Activated CD8-positive, alpha-beta T cell treated with anti-CD3 and anti-CD28 coated beads for 36 hours (primary cell): ENCODE measurements around the gene LIPK. TPM values are rescaled to one million over a fixed set of nuclear protein-coding genes. Genes with fewer than 3 reads are reported as not detected.
A peak's percentile ranks its signal among the peaks of the same experiment; 100 is the strongest.

Experiments used
- ATAC-seq: fragments of 200-7000 bp; cut with Tn5 transposase; one replicate; pipeline ENCODE4 v1.10.0; 2021; ENCODE audit warnings: mild to moderate bottlenecking, moderate library complexity
- CTCF ChIA-PET: fragments of 350-600 bp; sonication (Branson Sonifier 250); formaldehyde crosslinking; loops from one replicate; lab custom pipeline; 2021; ENCODE audit warnings: antibody characterized with exemption; lab: Charles Lee
- POLR2A ChIA-PET: fragments of 350-600 bp; sonication (Branson Sonifier 250); formaldehyde crosslinking; loops from one replicate; lab custom pipeline; 2021; ENCODE audit warnings: antibody characterized with exemption; lab: Charles Lee
- DNase-seq: peaks from one replicate; pipeline ENCODE4 v3.0.0-alpha.2; 2020
- H3K27ac Mint-ChIP-seq: one replicate; pipeline ENCODE4 v1.8.0; 2021; ENCODE audit warnings: mild to moderate bottlenecking, mixed read lengths
- H3K27me3 Mint-ChIP-seq: one replicate; pipeline ENCODE4 v1.8.0; 2021; ENCODE audit warnings: mixed read lengths
- H3K36me3 Mint-ChIP-seq: one replicate; pipeline ENCODE4 v1.8.0; 2021; ENCODE audit warnings: low read depth, mixed read lengths
- H3K4me1 Mint-ChIP-seq: one replicate; pipeline ENCODE4 v1.8.0; 2021; ENCODE audit warnings: low read depth, mixed read lengths
- H3K4me3 Mint-ChIP-seq: one replicate; pipeline ENCODE4 v1.8.0; 2021; ENCODE audit warnings: mild to moderate bottlenecking, moderate library complexity, mixed read lengths
- H3K9me3 Mint-ChIP-seq: one replicate; pipeline ENCODE4 v1.8.0; 2021; ENCODE audit warnings: mixed read lengths
- intact Hi-C: fragments of 100-400 bp; cut with micrococcal nuclease; formaldehyde crosslinking; loops from one replicate; pipeline ENCODE4 v1.10.0; 2022
- total RNA-seq, 2 experiments: library from RNA; stranded (reverse); gene quantifications; one replicate each; pipeline ENCODE4 v1.2.3, GENCODE V29; 2021
- TF ChIP-seq, protein P1 (sequence below): fragments of 200-600 bp; IDR thresholded peaks from one replicate; pipeline ENCODE4 v1.8.0; 2022; ENCODE audit warnings: antibody characterized with exemption, mild to moderate bottlenecking

The LIPK gene
- total RNA-seq, 2 experiments from 2014 or later, result not detected

GRCh38 chr10:88670497-88670896, 35.6 kb upstream of the LIPK start:
- intact Hi-C loops, result no loop called here

DNA sequence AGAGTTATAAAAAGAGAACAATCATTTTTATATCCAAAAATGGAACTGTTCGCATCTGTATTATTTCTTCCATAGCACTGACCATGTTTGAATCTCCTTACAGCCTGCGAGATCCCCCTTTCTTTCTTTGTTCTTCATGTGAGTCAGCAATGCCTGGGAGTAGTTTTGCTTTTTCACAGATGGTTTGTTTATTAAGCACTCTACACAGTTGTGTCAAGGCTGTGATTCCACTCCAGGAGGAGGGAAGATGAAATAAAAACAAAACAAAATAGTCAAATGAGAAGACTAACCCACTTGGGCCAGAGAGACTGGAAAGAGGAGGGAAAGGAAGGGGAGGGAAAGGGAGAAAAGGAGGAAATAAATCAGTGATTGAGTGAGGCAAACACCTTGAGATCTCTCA, 34.0 kb upstream of the LIPK start:
- ChIA-PET CTCF (no interaction called here), POLR2A (no interaction called here)
- ATAC-seq (no peak), DNase-seq (no peak)
- Mint-ChIP-seq H3K4me3 (no peak overlapping the region), H3K36me3 (no peaks in the 10 kb centered on the region), H3K9me3 (no peaks in the 10 kb centered on the region), H3K27me3 (peaks cover 5% of the 10 kb centered on the region), H3K4me1 (peaks cover 23% of the 10 kb centered on the region), H3K27ac (no peak overlapping the region)
- intact Hi-C loops, result no loop called here
- TF ChIP-seq, protein P1, sequence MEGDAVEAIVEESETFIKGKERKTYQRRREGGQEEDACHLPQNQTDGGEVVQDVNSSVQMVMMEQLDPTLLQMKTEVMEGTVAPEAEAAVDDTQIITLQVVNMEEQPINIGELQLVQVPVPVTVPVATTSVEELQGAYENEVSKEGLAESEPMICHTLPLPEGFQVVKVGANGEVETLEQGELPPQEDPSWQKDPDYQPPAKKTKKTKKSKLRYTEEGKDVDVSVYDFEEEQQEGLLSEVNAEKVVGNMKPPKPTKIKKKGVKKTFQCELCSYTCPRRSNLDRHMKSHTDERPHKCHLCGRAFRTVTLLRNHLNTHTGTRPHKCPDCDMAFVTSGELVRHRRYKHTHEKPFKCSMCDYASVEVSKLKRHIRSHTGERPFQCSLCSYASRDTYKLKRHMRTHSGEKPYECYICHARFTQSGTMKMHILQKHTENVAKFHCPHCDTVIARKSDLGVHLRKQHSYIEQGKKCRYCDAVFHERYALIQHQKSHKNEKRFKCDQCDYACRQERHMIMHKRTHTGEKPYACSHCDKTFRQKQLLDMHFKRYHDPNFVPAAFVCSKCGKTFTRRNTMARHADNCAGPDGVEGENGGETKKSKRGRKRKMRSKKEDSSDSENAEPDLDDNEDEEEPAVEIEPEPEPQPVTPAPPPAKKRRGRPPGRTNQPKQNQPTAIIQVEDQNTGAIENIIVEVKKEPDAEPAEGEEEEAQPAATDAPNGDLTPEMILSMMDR, result no peak

More at GRCh38 chr10:88670497-88670896, 35.6 kb upstream of the LIPK start:
- Mint-ChIP-seq H3K27me3 (peaks cover 5% of the 10 kb centered on the region), H3K4me1 (peaks cover 23% of the 10 kb centered on the region), H3K36me3 (no peaks in the 10 kb centered on the region), H3K9me3 (no peaks in the 10 kb centered on the region), H3K4me3 (peak overlapping the region; percentile 1), H3K27ac (peak overlapping the region; percentile 72)
- DNase-seq (peak; percentile 50), ATAC-seq (peak; percentile 97)
- CTCF ChIA-PET, result interaction anchor here (0.8 to 1.9 kb wide), 4 partner anchors 10 to 95 kb away, joined by 3 to 6 read pairs (median 4); partner anchors contain the start of gene RNLS
- POLR2A ChIA-PET, result interaction anchor here (0.6 kb wide), 1 partner anchor 28 kb away, joined by 3 read pairs; no protein-coding TSS in a partner anchor
- TF ChIP-seq, protein P1, result no peak

DNA sequence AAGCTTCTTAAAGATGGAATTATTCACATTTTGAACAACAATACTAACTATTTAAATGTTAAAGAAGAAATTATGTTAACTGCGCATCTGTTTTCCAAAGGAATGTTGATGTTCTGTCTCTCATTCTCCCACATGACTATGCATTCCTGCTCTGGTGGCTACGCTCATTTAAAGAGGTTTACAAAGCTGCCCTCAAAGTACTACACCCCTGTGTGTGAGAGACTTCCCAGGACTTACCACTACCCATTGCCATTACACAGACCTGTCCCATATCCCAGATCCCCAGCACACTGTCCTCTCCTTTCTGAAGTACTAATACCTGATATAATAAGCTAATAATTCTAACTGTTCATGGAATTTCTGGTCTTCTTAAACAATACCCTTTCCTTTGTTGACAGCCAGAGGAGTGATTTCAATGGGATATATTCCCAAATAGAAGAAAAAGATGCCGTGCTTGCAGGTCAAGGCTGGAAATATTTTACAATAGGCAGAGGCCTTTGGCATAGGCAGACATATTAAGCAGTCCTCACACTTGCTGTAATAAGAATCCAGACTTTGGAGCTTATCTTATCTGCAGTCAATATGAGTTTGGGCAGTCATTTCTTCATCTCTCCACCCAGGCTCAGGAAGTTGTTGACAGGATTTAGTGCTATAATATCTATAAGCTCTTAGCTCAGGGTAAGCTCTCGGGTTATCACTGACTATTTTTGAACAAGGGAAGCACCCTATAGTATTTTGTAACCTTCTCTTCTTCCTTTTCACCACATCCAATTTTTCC, 29.6 kb upstream of the LIPK start:
- CTCF ChIA-PET, result interaction anchor here (1.1 to 2.2 kb wide), 3 partner anchors 9 to 17 kb away, joined by 3 to 9 read pairs (median 4); no protein-coding TSS in a partner anchor
- POLR2A ChIA-PET, result no interaction called here
- no peak for DNase-seq

GRCh38 chr10:88680958-88681357, 25.1 kb upstream of the LIPK start:
- DNase-seq (no peak), ATAC-seq (no peak)
- H3K36me3 Mint-ChIP-seq, result no peaks in the 10 kb centered on the region
- H3K9me3 Mint-ChIP-seq, result no peaks in the 10 kb centered on the region
- no peak overlapping the region for H3K27ac Mint-ChIP-seq
- intact Hi-C loops, result no loop called here
- ChIA-PET CTCF (no interaction called here), POLR2A (no interaction called here)
- TF ChIP-seq, protein P1, result no peak
- no peak overlapping the region for H3K4me3 Mint-ChIP-seq
- no peaks in the 10 kb centered on the region for H3K4me1 Mint-ChIP-seq
- peaks cover 7% of the 10 kb centered on the region for H3K27me3 Mint-ChIP-seq

More for the DNA sequence above, 29.6 kb upstream of the LIPK start:
- peaks cover 7% of the 10 kb centered on the region for H3K4me1 Mint-ChIP-seq
- H3K27ac Mint-ChIP-seq, result no peak overlapping the region
- no peak for ATAC-seq
- no peaks in the 10 kb centered on the region for H3K36me3 Mint-ChIP-seq
- H3K9me3 Mint-ChIP-seq, result no peaks in the 10 kb centered on the region
- H3K4me3 Mint-ChIP-seq, result no peak overlapping the region
- TF ChIP-seq, protein P1, result no peak
- intact Hi-C loops, result no loop called here
- peaks cover 4% of the 10 kb centered on the region for H3K27me3 Mint-ChIP-seq

- POLR2A ChIA-PET, result no interaction called here
- no peak for ATAC-seq
- H3K27me3 Mint-ChIP-seq, result peaks cover 7% of the 10 kb centered on the region
Observed at GRCh38 chr10:88682491-88682890, 23.6 kb upstream of the LIPK start.

More at GRCh38 chr10:88682491-88682890, 23.6 kb upstream of the LIPK start:
- intact Hi-C loops, result no loop called here
- Mint-ChIP-seq H3K9me3 (no peaks in the 10 kb centered on the region), H3K4me3 (no peak overlapping the region), H3K36me3 (no peaks in the 10 kb centered on the region), H3K4me1 (no peaks in the 10 kb centered on the region), H3K27ac (no peak overlapping the region)
- TF ChIP-seq, protein P1, result no peak
- no peak for DNase-seq
- CTCF ChIA-PET, result no interaction called here
